NCI-H1436 (cell line): ENCODE results near the gene TIAM2.

Experiments used
- DNase-seq: peaks from one replicate; lab custom pipeline; 2025; lab: John Stamatoyannopoulos, UW

The TIAM2 gene

DNA sequence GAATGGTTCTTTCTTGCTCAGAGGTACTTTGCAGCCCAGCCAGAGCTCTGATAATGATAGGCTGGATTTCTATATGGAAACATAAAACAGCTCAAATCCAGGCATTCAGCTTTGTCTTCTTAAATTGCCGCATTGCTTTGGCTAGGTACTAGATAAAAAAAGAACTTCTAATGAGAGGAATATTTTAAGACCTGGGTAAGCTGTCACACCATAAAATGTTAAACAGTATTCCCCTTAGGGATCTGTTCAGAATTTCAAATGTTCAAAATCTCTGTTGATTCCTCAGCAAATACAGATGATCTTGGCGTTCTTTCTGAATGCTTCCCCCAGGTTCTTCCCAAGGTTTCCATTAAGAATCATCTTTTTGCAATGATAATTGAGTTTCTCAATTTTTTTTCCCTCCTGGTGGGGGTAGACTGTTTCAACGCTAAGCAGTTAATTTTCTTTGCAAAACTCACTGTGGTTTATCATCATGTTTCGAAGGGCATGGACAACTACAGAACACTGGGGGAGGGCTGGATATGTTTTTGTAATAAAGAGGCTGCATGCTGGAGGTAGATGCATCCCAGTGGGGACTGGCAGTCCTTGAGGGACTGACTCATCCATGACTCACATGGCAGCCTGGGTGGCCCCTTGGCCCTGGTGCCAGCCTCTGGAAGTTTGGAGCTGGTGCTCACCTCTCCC, 31.0 kb downstream of the TIAM2 start:
- DNase-seq, result no peak

DNA sequence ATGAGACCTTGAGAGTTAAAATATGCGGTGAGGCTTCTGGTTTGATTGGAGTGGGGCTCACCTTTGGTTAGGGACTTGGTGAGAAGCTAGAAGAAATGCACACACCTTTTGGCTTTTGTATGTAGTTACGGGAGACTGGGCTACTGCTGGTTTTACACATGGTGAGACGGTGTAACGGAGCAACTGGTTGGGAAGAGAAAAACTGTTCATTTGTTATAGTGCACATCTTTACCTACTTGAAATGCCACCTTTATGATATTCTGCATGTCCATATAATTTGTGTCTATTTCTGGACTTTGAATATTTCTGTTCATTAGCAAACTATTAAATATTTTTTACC, 31.6 kb downstream of the TIAM2 start:
- DNase-seq, result no peak

DNA sequence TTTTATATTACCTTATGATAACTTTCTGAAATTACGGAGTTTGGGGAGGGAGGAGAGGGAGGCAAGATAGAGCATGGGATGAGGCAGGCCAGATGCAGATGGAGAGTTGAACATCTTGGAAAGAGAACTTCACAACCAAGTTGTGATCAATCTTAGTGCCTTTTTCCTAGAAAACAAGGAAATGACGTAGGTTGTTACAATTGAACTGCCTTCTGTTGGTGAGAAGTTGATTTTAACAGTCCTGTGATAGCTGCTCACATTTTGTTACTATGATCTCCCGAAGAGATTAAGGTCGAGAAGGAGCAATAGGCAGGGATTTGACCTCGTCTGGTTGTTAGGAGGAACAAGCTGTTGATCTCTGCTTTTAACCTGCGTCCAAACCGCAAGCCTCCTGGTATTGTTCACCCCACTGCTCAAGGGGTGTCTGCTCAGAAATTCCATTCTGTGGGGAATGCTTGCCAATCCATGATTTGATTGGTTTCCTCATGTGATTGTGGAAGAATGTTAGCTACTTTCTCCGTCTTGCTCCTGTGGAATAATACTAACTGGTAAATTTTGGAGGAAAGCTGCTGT, 35.1 kb downstream of the TIAM2 start:
- no peak for DNase-seq

DNA sequence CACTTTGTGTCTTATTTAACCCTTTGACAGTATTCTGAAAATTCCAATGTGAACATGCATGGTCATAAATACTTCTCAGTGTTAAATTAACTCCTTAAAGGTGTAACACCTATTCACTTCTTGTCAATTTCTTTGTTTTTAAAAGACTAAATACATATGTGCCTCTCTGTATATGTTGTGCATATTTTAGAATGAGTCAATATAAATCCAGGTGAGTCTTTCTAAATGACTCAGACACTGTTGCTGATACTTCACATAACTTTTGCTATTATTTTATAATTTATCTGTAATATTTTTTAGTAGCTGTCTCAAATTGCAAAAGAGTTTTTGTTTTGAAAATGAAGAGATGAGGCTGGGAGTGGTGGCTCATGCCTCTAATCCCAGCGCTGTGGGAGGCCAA, 36.0 kb downstream of the TIAM2 start:
- no peak for DNase-seq

DNA sequence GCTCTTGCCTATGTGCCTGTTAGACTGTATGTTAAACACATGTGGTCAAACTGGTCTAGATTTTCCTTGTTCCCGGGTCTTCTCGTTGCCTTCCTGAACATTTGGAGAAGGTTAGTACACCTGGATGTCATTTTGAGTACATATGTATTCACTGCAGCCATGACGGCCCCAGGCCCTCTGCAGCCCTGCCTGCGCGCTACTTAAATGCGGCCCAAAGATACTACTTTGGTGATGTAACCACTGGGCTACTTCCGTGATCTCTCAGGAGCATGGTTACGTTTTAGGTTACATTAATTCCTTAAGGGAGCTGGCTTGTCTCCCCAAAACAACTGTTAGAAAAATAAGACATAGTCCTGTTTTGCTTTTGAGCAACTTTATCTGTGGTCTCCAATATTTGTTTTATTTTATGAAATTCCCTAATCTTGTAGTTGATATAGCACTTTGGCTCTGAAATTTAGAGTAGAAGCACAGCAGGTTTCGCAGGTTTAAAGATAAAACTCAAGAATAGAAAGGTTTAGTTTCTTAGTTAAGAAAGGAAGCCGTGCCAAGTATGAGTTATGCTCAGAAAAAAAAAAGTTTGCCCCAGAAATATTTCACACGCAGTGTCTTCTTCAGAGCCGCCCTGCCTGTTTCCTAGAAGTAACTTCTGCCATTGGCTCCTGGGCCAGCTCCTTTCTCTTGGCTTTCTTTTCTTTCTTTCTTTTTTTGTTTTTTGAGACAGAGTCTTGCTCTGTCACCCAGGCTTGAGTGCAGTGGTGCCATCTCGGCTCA, 38.1 kb downstream of the TIAM2 start:
- no peak for DNase-seq

DNA sequence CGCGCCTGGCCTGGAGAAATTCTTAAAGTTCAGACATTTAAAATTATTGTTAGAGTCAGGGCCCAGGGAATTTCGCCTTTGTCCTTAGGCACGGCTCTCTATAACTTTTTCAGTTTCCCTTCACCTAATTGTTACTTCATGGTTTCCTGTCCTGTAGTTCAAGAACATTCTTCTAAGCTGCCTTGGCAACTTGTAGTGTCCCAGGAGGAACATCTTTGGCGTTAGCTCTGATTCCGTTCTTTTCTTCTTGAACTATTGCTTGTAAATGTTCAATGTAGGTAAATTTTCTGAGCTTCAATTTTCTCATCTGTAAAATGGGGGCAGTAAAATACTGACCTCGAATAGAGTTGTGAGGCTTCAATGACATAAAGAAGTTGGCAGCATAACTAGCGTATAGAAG, 41.8 kb downstream of the TIAM2 start:
- DNase-seq, result no peak

DNA sequence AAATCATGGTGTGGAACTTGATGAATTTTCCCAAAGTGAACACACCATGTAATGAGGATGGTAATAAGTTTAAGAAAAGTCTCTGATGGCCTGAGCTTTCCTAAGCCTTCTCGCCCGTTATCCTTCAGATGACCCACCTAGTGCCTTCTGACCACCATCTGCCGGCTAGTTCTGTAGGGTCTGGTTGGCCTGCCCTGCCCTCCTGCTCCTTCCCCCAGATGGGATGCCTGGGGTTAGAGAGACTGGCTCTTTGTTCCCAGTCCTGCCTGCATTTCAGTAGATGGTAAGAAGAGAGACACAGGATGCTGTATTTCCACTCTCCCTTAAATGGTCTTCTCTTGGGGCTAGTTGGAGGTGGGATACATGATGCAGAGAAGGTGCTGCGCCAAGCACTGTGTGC, 43.0 kb downstream of the TIAM2 start:
- no peak for DNase-seq

DNA sequence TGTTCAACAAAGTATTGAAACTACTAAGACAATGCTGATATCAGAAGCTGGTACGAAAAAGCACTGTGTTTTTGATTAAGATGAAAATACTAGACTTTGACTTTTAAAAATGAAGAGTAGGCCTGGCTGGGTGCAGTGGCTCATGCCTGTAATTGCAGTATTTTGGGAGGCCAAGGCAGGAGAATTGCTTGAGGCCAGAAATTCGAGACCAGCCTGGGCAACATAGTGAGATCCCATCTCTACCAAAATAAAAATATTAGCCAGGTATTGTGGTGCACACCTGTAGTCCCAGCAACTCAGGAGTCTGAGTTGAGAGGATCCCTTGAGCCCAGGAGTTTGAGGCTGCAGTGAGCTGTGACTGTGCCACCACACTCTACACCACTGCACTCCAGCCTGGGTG, 43.4 kb downstream of the TIAM2 start:
- no peak for DNase-seq

DNA sequence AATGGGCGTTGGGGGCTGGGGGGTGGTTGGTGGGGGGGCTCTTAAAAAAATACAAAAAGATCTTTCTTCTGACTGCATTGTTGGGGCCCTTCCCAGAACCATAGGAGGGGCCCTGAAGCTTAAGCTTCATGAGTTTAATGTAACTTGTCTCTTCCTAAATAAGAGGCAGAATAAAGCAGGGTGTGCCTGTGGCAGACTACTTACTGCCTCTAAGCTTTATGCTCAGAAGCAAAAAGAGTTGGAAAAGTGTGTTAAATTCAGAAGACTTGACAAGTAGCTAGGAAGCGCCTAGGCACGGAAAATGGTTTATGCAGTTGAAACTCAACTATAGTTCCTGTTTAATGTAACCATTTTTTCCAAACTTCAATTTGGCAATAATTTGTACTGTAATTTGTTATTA, 44.5 kb downstream of the TIAM2 start:
- DNase-seq, result no peak

DNA sequence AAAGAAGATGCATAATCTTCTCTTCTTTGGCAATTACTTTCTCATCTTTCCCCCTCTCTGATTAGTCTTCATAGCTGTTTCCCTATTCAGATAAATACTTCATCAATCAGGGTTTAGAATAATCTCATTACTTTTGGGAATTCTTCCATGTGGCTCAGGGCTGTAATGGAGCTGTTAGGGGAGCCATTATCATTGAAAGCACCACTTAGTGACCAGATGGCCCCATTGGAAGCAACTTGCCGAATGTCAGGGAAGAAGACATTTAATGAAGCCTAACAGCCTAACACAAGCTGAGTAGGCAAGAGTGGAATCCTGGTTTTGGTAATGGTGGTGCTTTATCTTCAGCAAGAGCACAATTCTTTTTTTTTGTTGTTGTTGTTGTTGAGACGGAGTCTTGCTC, 45.0 kb downstream of the TIAM2 start:
- DNase-seq, result no peak

DNA sequence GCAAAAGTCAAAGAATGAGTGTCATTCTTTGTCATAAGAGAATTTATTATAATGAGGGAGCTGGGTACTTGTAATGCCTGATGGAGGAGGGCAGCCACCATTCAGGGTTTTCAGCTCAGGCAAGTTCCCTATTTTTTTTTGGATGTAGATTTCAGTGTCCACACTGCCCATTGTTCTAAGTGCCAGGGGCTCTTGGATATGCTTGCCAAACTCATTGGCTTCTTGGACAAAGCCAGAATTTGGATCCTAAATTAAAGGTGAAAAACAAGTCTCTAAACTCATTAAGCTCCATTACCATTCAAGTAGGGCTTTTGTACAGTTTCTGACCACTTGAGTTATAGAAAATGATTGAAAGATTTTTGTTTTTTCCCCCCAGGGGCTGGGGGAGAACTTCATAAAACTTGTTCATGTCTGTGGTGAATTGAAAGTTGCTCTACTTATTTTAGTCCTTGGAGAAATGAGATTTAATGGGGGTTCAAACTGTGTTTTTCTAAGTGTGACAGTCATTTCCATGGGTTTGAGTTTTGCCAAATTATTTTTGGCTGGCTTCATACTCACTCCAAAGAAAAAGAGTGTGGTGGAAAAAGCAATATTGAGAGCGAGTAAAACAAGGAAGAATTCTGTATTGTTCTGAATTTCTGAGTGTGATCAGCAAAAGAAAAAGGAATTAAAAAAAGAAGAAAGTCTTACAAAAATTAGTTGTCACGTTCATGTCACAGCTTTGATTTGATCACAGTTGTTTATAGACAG, 46.0 kb downstream of the TIAM2 start:
- no peak for DNase-seq

DNA sequence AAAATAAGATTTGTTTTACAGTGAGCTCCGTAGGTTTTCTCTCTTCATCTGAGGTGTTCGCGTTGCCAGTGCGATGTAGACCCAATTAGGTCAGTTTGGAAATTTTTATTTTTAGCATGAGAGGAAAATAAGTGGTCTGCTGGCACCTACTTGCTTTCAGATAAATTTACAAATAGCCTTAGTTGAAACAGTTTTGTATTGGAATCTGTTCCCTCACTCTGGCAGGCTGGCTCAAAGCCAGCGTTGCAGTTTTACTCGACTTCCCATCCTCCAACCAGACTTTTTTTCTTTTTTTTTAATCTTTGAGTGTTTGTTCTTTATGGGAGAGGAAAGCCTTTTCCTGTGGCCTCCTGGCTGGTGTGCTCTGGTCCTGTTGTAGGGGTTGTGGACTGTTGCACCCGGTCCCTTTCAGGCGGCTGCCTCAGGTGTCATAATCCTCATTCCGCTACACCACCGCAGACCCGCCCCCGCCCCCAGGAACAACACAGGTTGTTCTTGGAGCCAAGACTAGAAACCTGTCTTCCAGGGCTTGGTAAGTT, 46.7 kb downstream of the TIAM2 start:
- no peak for DNase-seq

DNA sequence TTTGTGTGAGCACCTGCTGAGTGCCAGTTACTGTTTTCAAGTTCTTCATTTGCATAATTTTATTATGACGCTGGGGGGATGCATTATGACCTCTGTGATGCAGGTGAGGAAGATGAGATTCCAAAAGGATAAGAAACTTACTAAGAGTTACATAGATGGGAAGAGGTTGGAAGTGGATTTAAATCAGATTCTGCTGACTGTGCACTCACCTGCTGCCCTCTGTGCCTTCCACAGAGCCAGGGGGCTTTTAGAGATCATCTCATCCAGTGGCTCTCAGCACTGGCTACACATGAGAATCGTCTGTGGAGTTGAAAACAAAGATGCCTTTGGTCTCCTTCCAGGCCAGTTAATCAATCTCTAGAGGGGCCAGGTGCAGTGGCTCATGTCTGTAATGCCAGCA, 47.9 kb downstream of the TIAM2 start:
- no peak for DNase-seq

DNA sequence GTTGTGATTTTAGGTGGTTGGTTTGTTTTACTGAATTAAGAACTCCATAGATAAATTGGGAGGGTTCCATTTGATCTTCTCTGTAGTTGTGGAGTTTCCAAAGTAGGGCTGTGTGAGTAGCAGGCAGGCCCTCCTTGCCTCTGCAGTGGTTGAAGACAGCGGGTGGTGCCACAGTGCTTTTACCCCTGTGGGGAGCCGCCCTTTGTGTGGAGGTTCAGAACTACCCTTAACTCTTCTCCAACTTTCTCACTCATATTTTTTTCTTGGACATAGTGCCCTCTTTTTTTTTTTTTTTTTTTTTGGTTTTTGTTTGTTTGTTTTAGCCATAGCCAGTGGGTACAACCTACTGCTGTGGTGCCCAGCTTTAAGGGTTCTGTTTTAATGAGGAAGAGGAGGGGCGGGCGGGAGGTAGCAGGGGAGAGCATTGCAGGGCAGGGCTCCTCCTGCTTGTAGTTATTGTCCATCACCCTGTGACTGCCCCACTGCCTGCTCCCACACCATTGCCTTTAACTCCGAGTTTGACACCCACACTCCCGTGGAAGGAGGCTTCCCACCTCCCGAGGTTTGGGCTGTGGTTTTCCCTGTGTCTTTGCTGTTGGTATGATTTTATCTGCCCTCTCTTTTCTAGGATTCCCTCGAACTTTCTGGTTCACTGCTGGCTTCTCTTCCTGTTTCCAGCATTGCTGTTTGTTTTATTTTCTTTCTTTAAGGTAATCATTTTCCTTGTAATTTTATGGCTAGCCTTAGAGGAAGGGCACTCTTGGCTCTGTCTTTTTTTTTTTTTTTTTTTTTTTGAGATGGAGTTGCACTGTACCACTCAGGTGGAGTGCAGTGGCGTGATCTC, 50.7 kb downstream of the TIAM2 start:
- no peak for DNase-seq

DNA sequence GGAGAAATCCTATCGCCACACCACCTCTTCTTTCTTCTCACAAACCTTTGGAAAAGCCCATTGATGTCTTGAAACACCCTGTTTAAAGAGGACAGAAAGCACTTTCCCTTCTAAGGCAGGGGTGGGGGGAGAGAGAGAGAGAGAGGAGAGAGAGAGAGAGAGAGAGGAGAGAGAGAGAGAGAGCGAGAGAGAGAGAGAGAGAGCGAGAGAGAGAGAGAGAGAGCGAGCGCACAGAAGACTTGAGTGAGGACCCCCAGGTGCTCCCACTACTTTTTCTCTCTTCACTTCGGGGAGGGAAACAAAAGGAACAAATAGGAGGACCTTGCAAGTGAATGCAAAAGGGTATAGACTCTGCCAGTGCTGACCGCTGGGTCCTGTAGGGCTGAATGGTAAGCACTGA, 52.4 kb downstream of the TIAM2 start:
- DNase-seq, result no peak

DNA sequence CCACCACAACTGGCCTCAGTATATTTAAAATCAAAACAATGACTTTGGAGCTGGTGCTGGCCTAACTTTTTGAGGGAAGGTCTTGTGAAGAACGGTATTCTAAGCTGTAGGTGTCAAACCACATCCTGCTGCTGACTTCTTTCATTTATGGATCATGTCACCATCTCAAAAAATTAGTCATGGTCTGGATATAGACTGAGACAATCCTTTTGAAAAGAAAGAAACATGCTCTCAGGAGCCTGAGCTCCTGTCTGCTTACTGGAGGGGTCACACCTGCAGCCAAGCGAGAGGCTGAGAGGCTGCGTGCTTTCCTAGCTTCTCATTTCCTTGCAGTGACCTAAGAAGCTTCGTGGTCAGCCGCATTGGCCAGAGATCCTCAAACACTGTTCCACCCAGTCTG, 55.2 kb downstream of the TIAM2 start:
- DNase-seq, result no peak

DNA sequence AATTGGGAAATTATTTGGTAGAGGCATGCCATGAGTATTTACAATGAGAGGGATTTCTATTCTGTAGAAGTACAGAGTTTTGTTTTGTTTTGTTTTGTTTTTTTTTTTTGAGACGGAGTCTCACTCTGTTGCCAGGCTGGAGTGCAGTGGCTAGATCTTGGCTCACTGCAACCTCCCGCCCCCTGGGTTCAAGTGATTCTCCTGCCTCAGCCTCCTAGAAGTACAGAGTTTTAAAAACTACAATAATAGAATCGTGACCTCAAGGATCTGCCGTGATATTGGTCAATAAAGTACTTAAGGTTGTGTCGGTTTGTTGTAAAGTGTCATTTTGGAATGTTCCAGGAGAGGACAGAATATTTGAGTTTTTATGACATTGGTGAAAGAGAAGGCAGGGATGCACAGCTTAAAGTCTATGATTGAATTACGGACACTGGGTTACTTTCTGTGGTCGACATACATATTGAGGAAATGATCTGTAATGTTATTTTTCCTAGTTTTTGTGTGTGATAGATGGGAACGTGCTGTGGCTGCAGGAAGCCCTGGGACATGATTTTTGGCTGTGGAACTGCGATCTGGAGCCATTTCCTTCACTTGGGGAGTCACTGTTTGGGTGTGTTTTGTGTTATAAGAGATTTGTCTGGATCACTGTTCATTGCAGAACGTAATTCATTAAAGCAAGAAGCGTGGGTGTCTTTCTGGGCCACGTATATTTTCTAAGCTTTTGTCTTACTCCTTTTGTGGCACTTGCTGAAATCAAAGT, 59.6 kb downstream of the TIAM2 start:
- DNase-seq, result no peak

DNA sequence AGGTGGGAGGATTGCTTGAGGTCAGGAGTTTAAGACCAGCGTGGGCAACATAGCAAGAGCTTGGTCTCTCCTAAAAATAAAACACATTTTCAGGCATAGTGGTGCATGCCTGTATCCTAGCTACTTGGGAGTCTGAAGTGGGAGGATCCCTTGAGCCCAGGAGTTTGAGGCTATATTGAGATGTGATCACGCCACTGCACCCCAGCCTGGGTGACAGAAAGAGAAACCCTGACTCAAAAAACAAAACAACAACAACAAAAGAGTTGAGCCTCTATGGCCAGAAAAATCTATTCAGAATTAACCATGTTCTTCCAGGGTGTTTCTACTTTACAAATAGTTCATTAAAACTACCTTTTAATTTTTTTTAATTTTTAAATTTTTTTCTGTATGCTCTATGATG, 60.6 kb downstream of the TIAM2 start:
- no peak for DNase-seq

DNA sequence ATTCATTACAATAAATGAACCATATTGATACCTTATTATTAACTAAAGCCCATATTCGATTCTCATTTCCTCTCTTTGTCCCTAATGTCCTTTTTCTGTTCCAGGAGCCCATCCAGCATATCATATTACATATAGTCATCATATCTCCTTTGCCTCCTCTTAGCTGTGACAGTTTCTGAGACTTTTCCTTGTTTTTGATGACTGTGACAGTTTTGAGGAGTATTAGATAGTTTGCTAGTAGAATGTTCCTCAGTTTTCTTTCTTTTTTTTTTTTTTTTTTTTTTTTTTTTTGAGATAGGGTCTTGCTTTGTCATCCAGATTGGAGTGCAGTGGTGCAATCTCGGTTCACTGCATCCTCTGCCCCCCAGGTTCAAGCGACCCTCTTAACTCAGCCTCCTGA, 61.6 kb downstream of the TIAM2 start:
- no peak for DNase-seq

DNA sequence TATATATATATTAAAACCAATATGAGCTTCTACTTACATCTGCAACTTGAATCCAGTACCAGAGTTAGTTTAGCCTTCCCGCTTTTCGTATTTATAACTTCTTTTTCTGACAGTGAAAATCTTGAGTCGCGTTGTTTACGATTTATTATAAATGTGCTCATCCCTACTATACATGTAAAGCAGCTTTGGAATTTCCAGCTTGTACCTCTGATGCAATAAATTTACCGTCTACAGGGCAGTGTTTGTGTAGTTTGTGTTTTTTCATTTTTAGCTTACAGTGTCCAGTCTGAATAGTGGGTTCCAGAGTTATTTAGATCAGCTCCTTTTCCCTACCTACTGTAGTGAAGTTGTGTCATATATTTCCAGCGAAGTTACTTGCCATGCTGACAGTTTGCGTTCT, 66.3 kb downstream of the TIAM2 start:
- DNase-seq, result no peak

DNA sequence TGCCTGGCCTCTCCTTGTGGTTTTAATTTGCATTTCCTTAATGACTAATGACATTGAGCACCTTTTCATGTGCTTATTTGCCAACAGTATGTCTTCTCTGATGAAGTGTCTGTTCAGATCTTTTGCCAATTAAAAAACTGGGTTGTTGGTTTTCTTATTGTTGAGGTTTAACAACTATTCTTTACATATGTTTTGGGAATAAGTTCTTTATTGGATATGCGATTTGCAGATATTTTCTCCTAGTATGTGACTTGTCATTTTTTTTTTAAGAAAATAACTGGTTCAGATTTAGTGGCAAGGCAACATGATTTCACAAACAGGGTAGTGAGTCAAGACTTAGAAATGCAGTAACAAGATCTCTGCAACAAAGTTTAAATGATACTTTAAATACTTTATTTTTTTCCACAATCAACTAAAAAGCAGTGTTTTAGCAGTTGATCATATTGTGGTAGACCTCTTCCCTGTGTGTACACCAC, 67.8 kb downstream of the TIAM2 start:
- DNase-seq, result no peak
